EL (cell line): Measurements from ENCODE around the gene TBC1D2B.
A peak's percentile ranks its signal among the peaks of the same experiment; 100 is the strongest.

ENCODE experiments used
- DNase-seq: peaks from one replicate; pipeline ENCODE4 v3.0.0-alpha.2; 2016

TBC1D2B gene

DNA sequence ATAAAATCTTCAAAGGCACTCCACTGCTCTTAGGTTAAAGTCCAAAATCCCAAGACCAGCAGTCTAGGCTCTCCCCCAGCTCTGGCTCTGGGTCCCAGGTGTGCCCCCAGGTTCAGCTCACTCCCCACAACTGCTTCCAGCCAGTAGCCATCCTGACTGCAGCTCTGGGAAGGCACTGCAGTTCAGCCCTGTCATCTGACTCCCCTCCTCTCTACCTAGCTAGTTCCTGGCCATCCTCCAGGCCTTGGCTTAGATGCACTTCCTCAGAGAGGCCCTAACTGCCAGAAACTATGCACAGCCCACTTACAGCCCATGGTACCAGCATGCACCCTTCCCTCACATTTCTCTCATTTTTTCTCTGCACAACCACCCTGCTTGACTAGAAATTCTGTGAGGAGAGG lies 25.5 kb downstream of the TBC1D2B start:
- peak; percentile 62 for DNase-seq

GRCh38 chr15:78051596-78051995 lies 25.9 kb downstream of the TBC1D2B start:
- DNase-seq, result no peak

- DNase-seq, result no peak
These were observed 26.7 kb downstream of the TBC1D2B start for GRCh38 chr15:78050826-78051225.

DNA sequence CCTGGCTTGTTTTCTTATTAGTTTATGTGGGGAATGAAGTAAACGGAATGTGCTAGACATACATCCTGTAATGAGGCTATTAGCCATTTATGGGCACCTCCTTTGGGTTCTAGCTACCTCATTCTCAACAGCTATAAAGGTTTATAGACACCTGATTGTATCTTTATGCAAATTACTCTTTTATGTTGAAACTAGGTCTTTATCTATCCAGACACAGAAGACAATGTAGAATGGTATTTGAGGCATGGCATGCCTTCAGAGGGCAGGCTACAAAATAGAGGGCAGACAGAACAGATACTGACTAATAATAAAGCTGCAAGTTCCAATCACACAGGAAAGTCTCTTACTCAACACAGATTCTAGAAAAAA lies 27.1 kb downstream of the TBC1D2B start:
- DNase-seq, result no peak

DNA sequence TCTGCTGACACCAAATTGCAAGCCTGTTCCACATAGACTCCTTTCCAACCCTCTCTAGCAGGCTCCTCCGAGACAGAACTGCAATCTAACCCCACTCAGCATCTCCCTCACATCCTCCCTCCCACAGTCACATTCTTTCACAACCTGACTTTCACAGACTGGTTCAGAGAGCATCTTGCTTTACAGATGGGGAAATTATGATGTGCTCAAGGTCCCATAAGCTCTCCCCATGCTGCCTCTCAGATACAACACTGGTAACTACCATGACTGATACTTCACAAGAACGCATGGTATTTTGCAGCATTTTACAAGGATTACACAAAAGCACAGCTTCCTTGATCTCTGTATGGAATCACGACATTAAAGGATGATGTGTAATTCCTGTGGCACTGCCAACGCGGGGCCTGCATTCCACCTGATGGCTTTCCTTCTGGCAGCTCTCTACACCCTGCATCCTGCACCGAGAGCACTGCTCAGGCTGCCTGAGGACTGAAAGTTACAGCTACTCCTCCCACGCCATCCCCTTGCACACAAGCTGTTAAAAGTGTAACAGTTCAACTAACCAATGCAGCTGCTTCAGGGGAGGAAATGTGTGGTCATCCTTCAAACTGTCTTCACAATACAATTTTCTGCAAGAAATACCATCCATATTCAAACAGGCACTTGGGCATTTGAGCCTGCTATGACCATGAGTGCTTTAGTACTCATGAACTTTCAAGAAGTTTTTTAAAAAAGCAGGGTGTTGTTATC lies 27.6 kb downstream of the TBC1D2B start:
- DNase-seq, result peak; percentile 97

- DNase-seq, result no peak
These were observed 28.9 kb downstream of the TBC1D2B start for GRCh38 chr15:78048628-78048920.

DNA sequence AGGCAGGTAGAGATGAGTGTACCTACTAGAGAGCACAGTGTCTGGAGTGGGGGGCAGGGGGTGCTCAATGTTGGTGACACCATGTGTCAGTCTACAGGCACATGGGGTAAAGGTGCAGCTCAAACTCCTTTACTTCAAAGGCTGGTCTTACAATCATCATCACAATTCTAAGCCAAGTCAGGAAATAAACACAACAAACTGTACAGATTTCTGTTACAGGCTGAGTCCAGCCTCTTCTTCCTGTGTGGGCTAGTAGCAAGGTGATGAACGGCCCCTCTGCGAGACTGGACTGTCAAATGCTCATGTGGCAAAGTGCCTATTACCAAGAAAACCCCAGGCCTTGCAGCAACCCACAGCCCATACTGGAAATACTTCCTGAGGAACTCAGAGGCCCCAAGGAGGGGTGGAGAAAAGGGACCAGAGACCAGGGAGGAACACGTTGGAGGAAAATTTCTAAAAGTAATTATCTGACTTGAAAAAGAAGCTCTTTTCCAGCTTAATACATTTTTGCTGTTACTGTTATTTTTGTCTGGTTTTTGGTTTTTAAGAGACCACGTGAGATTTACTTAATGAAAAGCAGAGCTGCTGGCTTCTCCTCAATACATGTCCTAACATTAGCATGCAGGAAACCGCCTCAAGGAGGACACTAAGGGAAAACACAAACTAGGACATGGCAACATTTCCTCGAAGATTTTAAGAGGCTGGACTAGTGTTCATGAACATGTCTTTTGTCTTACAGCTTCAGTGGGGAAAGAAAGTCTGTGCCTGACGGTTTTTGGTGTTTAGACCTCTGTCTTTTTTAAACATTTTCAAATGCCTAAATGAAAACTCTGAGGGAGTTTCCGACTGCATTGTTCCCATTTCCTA lies 29.5 kb downstream of the TBC1D2B start:
- peak; percentile 84 for DNase-seq

DNA sequence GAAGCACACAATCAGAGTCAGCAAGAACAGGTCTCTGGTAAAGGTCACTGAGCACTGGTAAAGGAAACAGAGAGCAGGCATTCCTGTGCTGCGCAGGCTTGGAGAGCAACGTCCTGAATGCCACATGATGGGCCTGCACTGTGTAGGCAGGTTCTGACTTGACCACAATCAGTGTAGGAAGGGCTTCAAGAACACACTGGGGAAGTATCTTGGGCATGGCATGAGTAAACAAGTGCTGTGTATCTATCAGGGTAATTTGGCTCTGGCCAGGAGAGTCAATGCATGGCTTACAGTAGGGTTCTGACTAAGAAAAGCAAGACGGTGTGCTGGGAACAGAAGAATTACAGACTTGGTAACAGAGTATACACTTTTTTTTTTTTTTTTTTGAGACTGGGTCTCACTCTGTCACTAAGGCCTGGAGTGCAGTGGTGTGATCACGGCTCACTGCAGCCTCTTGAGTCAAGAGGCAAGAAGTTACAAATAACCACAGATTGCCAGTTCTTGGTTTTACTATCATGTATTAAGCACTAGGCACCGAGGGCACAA lies 30.6 kb downstream of the TBC1D2B start:
- no peak for DNase-seq

DNA sequence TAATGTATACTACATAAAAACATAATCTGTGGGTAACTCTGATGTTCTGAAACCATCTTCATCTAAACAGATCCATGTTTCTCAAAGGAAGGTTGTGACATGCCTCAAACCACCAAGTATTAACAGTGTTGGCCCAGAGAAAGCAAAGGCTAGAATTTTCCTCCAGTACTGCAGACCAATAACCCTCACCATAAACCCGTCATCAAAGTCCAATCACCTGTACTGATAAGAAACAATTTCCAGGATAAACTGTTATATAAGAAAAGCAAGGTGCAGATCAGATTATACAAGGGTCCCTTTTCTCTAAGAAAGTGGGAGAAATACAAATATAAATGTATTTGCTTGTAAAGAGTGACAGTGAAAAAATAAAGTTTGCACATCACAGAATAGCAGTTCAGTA lies 32.3 kb downstream of the TBC1D2B start:
- no peak for DNase-seq

- DNase-seq, result peak; percentile 68
These were observed 32.9 kb downstream of the TBC1D2B start for GRCh38 chr15:78044407-78045155.

- DNase-seq, result no peak
These were observed 35.6 kb downstream of the TBC1D2B start for GRCh38 chr15:78041946-78042345.

GRCh38 chr15:78040653-78041244 lies 36.8 kb downstream of the TBC1D2B start:
- no peak for DNase-seq

GRCh38 chr15:78038585-78039247 lies 38.8 kb downstream of the TBC1D2B start:
- no peak for DNase-seq

GRCh38 chr15:78037779-78038305 lies 39.7 kb downstream of the TBC1D2B start:
- no peak for DNase-seq

GRCh38 chr15:78037328-78037727 lies 40.2 kb downstream of the TBC1D2B start:
- no peak for DNase-seq

- DNase-seq, result peak; percentile 49
These were observed 41.5 kb downstream of the TBC1D2B start for GRCh38 chr15:78035861-78036476.

- no peak for DNase-seq
These were observed 42.2 kb downstream of the TBC1D2B start for GRCh38 chr15:78035321-78035751.

- no peak for DNase-seq
These were observed 42.9 kb downstream of the TBC1D2B start for GRCh38 chr15:78034495-78035191.

GRCh38 chr15:78033864-78034263 lies 43.6 kb downstream of the TBC1D2B start:
- DNase-seq, result peak; percentile 43

DNA sequence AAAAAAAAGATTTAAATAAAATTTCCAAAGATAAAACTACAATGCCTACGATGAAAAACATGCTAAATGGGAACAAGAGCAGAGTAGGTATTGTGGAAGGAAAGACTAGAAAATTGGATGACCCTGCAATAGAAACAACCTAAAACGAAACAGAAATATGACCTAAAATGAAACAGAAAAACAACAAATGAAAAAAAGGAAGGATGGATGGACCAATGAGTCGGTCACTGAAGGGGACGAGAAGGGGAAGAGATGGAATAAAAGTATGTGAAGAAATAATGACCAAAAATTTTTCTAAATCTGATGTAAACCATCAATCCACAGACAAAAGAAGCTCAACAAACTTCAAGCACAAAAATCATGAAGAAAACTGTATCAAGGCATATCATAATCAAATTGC lies 44.8 kb downstream of the TBC1D2B start:
- no peak for DNase-seq

DNA sequence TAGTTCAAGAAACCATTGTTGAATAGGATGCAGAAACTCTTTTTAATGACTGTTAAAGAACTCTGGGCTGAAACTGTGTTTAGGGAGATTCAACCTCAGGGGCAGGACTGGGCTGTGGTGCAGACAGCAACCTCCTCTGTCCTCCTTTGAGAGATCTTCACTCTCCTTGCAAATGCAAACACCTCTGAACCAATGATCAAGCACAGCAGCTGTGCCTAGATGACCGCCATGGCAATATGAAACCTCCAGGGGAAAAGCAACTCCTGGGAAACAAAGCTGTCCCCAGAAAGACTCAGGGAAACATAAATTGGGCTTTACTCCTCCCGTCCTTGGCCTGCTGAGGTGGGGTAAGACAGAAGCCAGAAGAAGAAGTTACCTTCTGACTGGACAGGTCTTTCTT lies 52.6 kb downstream of the TBC1D2B start:
- no peak for DNase-seq
